Sigmoid colon (tissue), 7 donors: ENCODE results near the gene SLC1A5. TPM values are rescaled to one million over a fixed set of nuclear protein-coding genes. Genes with fewer than 3 reads are reported as not detected.

Experiments
- DNase-seq: peaks from one replicate; pipeline ENCODE4 v3.0.0-alpha.2; 2019
- H3K27ac ChIP-seq, 4 donors: fragments of 200-600 bp; sonication (generic); one replicate each; pipeline ENCODE4 v1.5.1; 2016 to 2019; ENCODE audit warnings: mild to moderate bottlenecking in 1 of 4
- H3K27me3 ChIP-seq, 3 donors: fragments of 200-600 bp; sonication (generic); one replicate each; pipeline ENCODE4 v1.5.1; 2019; ENCODE audit warnings: mild to moderate bottlenecking in 1 of 3
- H3K36me3 ChIP-seq, 4 donors: fragments of 200-600 bp; sonication (generic); one replicate each; pipeline ENCODE4 v1.5.1; 2016 to 2019
- H3K4me1 ChIP-seq, 4 donors: fragments of 200-600 bp; sonication (generic); one replicate each; pipeline ENCODE4 v1.5.1; 2017 to 2019
- H3K4me3 ChIP-seq, 4 donors: fragments of 200-600 bp; sonication (generic); one replicate each; pipeline ENCODE4 v1.5.1; 2017 to 2019; ENCODE audit warnings: mild to moderate bottlenecking in 2 of 4, moderate library complexity in 1 of 4
- H3K9me3 ChIP-seq, 4 donors: fragments of 200-600 bp in 3 of 4; sonication (generic) in 3 of 4; one replicate each; pipeline versions ENCODE4 v1.5.1 to v1.6.1; 2013 to 2019
- EP300 ChIP-seq, 4 donors: sonication (generic); formaldehyde crosslinking; IDR thresholded peaks; one replicate each; pipeline ENCODE4 v1.6.1; 2017; ENCODE audit warnings: antibody characterized with exemption in 4 of 4
- POLR2A ChIP-seq, 2 donors: fragments of 450-650 bp; IDR thresholded peaks; one replicate each; pipeline ENCODE4 v1.6.1; 2016; ENCODE audit warnings: antibody characterized with exemption in 2 of 2, mild to moderate bottlenecking in 2 of 2, moderate library complexity in 2 of 2
- POLR2AphosphoS5 ChIP-seq, 4 donors: sonication (generic); formaldehyde crosslinking; IDR thresholded peaks; one replicate each; pipeline ENCODE4 v1.6.1; 2017; ENCODE audit warnings: antibody characterized with exemption in 4 of 4
- WGBS, 2 donors: extraction: QIAGEN DNeasy Blood & Tissue Kit; methylation state at CpG; one replicate each; pipeline ENCODE4 v1.1.7; 2013; 5-methylcytosine and 5-hydroxymethylcytosine counted together
- intact Hi-C: fragments of 100-400 bp; cut with DNase I; formaldehyde crosslinking; loops from one replicate; pipeline ENCODE4 v1.15.1; 2023
- polyA plus RNA-seq, 3 donors: library from polyadenylated mRNA; stranded (reverse); fragments of 200-250 nt; gene quantifications; one replicate each; pipeline ENCODE4 v1.2.3, GENCODE V29; 2013
- total RNA-seq, 4 donors: library from RNA; depleted of rRNA; stranded (reverse); fragments of >200 nt; gene quantifications; one replicate each; pipeline ENCODE4 v1.1.0, GENCODE V29; 2016
- TF ChIP-seq, protein P1 (sequence below), 4 experiments: fragments of 450-650 bp in 3 of 4; fragments of 200-600 bp in 1 of 4; IDR thresholded peaks; one replicate each; pipeline ENCODE4 v1.5.1; 2016 to 2019; ENCODE audit warnings: antibody characterized with exemption in 4 of 4, mild to moderate bottlenecking in 3 of 4, moderate library complexity in 2 of 4
- donor health status: healthy with polysubstance abuse.
- donor health status: Bipolar disorder and iron deficiency.
- donor health status: healthy.

SLC1A5 gene
- total and polyA plus RNA-seq, 7 donors, result 21.8 to 122 (median 26.2) TPM

GRCh38 chr19:46821512-46822409 lies 33.4 kb upstream of the SLC1A5 start:
- no peaks in the 10 kb centered on the region for H3K4me1 ChIP-seq
- H3K36me3 ChIP-seq, result no peaks in the 10 kb centered on the region
- 40 to 47% methylated on average over 18 of the region's 18 CpGs for WGBS, 2 donors
- no peaks in the 10 kb centered on the region for H3K27me3 ChIP-seq
- H3K27ac ChIP-seq, result no peak overlapping the region
- H3K4me3 ChIP-seq, result no peak overlapping the region
- intact Hi-C loops, result no loop called here
- TF ChIP-seq, protein P1, sequence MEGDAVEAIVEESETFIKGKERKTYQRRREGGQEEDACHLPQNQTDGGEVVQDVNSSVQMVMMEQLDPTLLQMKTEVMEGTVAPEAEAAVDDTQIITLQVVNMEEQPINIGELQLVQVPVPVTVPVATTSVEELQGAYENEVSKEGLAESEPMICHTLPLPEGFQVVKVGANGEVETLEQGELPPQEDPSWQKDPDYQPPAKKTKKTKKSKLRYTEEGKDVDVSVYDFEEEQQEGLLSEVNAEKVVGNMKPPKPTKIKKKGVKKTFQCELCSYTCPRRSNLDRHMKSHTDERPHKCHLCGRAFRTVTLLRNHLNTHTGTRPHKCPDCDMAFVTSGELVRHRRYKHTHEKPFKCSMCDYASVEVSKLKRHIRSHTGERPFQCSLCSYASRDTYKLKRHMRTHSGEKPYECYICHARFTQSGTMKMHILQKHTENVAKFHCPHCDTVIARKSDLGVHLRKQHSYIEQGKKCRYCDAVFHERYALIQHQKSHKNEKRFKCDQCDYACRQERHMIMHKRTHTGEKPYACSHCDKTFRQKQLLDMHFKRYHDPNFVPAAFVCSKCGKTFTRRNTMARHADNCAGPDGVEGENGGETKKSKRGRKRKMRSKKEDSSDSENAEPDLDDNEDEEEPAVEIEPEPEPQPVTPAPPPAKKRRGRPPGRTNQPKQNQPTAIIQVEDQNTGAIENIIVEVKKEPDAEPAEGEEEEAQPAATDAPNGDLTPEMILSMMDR (IDR thresholded peaks at IDR 0.05), result no peak
- no peak for TF ChIP-seq POLR2AphosphoS5 (IDR thresholded peaks at IDR 0.05)
- TF ChIP-seq POLR2A (IDR thresholded peaks at IDR 0.05), result no peak
- no peak for TF ChIP-seq EP300 (IDR thresholded peaks at IDR 0.05)
- no peak for DNase-seq
- H3K9me3 ChIP-seq, result no peaks in the 10 kb centered on the region

DNA sequence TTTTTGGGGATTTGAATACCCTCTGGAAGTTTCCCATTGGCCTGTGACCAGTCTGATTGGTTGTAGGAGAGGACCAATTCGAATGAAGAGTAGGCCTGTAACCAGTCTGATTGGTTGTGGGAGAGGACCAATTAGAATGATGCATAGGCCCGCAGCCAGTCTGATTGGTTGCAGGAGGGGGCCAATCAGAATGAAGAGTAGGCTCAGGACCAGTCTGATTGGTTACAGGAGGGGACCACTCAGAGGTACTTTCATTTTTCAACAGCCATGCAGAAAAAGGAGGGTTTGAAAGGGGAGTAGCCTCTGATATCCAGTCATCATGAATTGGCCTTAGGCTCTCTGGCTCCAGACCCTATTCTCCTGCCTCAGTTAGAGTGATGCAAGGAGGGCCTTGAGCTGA lies 30.4 kb upstream of the SLC1A5 start:
- Histone ChIP-seq H3K9me3 (no peaks in the 10 kb centered on the region), H3K27me3 (no peaks in the 10 kb centered on the region), H3K4me1 (peaks cover 0 to 8% (median 0%) of the 10 kb centered on the region in 4 donors), H3K4me3 (no peak overlapping the region), H3K27ac (no peak overlapping the region), H3K36me3 (no peaks in the 10 kb centered on the region)
- no peak for TF ChIP-seq EP300 (IDR thresholded peaks at IDR 0.05)
- TF ChIP-seq, protein P1 (IDR thresholded peaks at IDR 0.05), result no peak
- TF ChIP-seq POLR2AphosphoS5 (IDR thresholded peaks at IDR 0.05), result no peak
- TF ChIP-seq POLR2A (IDR thresholded peaks at IDR 0.05), result no peak
- DNase-seq, result no peak
- intact Hi-C loops, result no loop called here
- WGBS, 2 donors, result 91 to 96% methylated on average over 2 of the region's 2 CpGs

DNA sequence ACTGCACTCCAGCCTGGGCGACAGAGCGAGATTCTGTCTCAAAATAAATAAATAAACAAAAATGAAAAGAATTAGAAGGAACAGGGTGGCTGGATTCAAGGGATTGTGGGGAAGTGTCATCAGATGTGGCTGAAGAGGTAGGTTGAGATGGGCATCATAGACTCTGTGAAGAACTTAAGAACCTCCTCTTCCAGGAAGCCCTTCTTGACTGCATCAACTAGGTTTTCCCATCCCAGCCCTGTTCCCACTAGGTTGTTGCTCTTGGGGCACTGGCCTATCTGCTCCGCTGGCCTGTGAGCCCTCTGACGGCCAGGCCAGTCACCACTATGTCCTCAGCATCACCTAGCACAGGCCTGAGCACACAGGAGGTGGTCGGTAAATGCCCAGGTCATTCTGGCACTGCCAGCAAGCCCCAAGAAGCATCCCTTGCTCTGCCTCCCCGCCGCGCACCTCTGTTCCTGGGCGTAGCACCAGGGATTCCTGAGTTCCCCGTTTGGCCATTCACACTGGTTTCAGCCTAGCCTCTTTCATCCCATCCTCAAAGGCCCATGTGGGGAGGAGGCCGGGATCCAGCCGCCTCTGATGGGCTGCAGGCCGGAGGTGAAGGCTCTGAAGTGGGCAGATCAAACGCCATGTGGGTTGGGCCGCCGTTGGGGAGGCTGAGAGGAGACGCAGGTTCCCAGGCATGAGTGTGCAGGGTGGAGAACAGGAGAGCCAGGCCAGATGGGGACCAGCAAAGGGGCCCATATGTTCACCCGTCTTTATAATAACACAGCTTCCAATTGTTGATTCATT lies 27.6 kb upstream of the SLC1A5 start:
- no peak overlapping the region for H3K27ac ChIP-seq
- TF ChIP-seq EP300 (IDR thresholded peaks at IDR 0.05) (no peak), POLR2AphosphoS5 (IDR thresholded peaks at IDR 0.05) (no peak), POLR2A (IDR thresholded peaks at IDR 0.05) (no peak)
- TF ChIP-seq, protein P1 (IDR thresholded peaks at IDR 0.05), result no peak
- no peaks in the 10 kb centered on the region for H3K27me3 ChIP-seq
- 82 to 86% methylated on average over 18 of the region's 18 CpGs for WGBS, 2 donors
- no peak for DNase-seq
- no peak overlapping the region for H3K4me3 ChIP-seq
- H3K9me3 ChIP-seq, result no peaks in the 10 kb centered on the region
- no peaks in the 10 kb centered on the region for H3K36me3 ChIP-seq
- intact Hi-C loops, result no loop called here
- H3K4me1 ChIP-seq, result peaks cover 0 to 10% (median 0%) of the 10 kb centered on the region in 4 donors

- Histone ChIP-seq H3K27me3 (no peaks in the 10 kb centered on the region), H3K36me3 (no peaks in the 10 kb centered on the region), H3K4me1 (peaks cover 0 to 10% (median 0%) of the 10 kb centered on the region in 4 donors), H3K27ac (peak overlapping the region in 1 of 4 donors; percentile 23), H3K4me3 (no peak overlapping the region), H3K9me3 (no peaks in the 10 kb centered on the region)
- 16 to 60% methylated on average over 7 of the region's 7 CpGs for WGBS, 2 donors
- peak; percentile 69 for DNase-seq
- TF ChIP-seq, protein P1 (IDR thresholded peaks at IDR 0.05), result no peak
- TF ChIP-seq POLR2AphosphoS5 (IDR thresholded peaks at IDR 0.05) (no peak), POLR2A (IDR thresholded peaks at IDR 0.05) (no peak), EP300 (IDR thresholded peaks at IDR 0.05) (no peak)
- intact Hi-C loops, result no loop called here
Measured at GRCh38 chr19:46813839-46814358, 25.5 kb upstream of the SLC1A5 start.
